Activated CD4-positive, alpha-beta memory T cell treated with anti-CD3 and anti-CD28 coated beads, Interleukin-2, amount 10 ng/mL, durations not matched to agents 7 days and 5 days (primary cell): ENCODE measurements around the gene LPP. TPM values are rescaled to one million over a fixed set of nuclear protein-coding genes. Genes with fewer than 3 reads are reported as not detected.

ENCODE experiments used
- CTCF ChIA-PET: fragments of 350-600 bp; sonication (Branson Sonifier 250); formaldehyde crosslinking; loops from one replicate; lab custom pipeline; 2021; ENCODE audit warnings: antibody characterized with exemption, inconsistent platforms; lab: Charles Lee
- POLR2A ChIA-PET: fragments of 350-600 bp; sonication (Branson Sonifier 250); formaldehyde crosslinking; loops from one replicate; lab custom pipeline; 2021; ENCODE audit warnings: antibody characterized with exemption; lab: Charles Lee
- DNase-seq: peaks from one replicate; pipeline ENCODE4 v3.0.0-alpha.2; 2020
- H3K27ac Mint-ChIP-seq: one replicate; pipeline ENCODE4 v1.8.0; 2021; ENCODE audit warnings: mild to moderate bottlenecking, mixed read lengths
- H3K27me3 Mint-ChIP-seq: one replicate; pipeline ENCODE4 v1.8.0; 2021; ENCODE audit warnings: mixed read lengths
- H3K36me3 Mint-ChIP-seq: one replicate; pipeline ENCODE4 v1.8.0; 2021; ENCODE audit warnings: low read depth, mixed read lengths
- H3K4me1 Mint-ChIP-seq: one replicate; pipeline ENCODE4 v1.8.0; 2021; ENCODE audit warnings: mixed read lengths
- H3K4me3 Mint-ChIP-seq: one replicate; pipeline ENCODE4 v1.8.0; 2021; ENCODE audit warnings: mild to moderate bottlenecking, mixed read lengths
- H3K9me3 Mint-ChIP-seq: one replicate; pipeline ENCODE4 v1.8.0; 2021; ENCODE audit warnings: mixed read lengths
- total RNA-seq, 2 experiments: library from RNA; stranded (reverse); gene quantifications; one replicate each; pipeline ENCODE4 v1.2.3, GENCODE V29; 2021

Gene LPP
- total RNA-seq, 2 experiments from 2014 or later, result 51.4 to 52.4 TPM

GRCh38 chr3:188577539-188577938, 423.6 kb downstream of the LPP start:
- ChIA-PET CTCF (no interaction called here), POLR2A (no interaction called here)
- no peak for DNase-seq
- Mint-ChIP-seq H3K4me1 (no peaks in the 10 kb centered on the region), H3K36me3 (no peaks in the 10 kb centered on the region), H3K9me3 (no peaks in the 10 kb centered on the region), H3K27ac (no peak overlapping the region), H3K27me3 (no peaks in the 10 kb centered on the region), H3K4me3 (no peak overlapping the region)

- H3K4me3 Mint-ChIP-seq, result no peak overlapping the region
Observed at GRCh38 chr3:188578576-188579363, 424.8 kb downstream of the LPP start.

GRCh38 chr3:188580223-188580622, 426.3 kb downstream of the LPP start:
- ChIA-PET POLR2A (no interaction called here), CTCF (no interaction called here)
- Mint-ChIP-seq H3K4me3 (no peak overlapping the region), H3K4me1 (peaks cover 8% of the 10 kb centered on the region), H3K27me3 (no peaks in the 10 kb centered on the region), H3K36me3 (no peaks in the 10 kb centered on the region), H3K27ac (no peak overlapping the region), H3K9me3 (no peaks in the 10 kb centered on the region)
- DNase-seq, result no peak

More at GRCh38 chr3:188578576-188579363, 424.8 kb downstream of the LPP start:
- no peak for DNase-seq
- ChIA-PET POLR2A (no interaction called here), CTCF (no interaction called here)
- Mint-ChIP-seq H3K4me1 (no peaks in the 10 kb centered on the region), H3K9me3 (no peaks in the 10 kb centered on the region), H3K27me3 (no peaks in the 10 kb centered on the region), H3K36me3 (no peaks in the 10 kb centered on the region), H3K27ac (no peak overlapping the region)

GRCh38 chr3:188580659-188581058, 426.7 kb downstream of the LPP start:
- ChIA-PET POLR2A (no interaction called here), CTCF (no interaction called here)
- Mint-ChIP-seq H3K36me3 (no peaks in the 10 kb centered on the region), H3K27ac (no peak overlapping the region), H3K27me3 (no peaks in the 10 kb centered on the region), H3K4me3 (no peak overlapping the region), H3K4me1 (peaks cover 10% of the 10 kb centered on the region), H3K9me3 (no peaks in the 10 kb centered on the region)
- no peak for DNase-seq

- Mint-ChIP-seq H3K4me3 (no peak overlapping the region), H3K27me3 (no peaks in the 10 kb centered on the region), H3K4me1 (peaks cover 10% of the 10 kb centered on the region), H3K27ac (no peak overlapping the region), H3K36me3 (no peaks in the 10 kb centered on the region), H3K9me3 (no peaks in the 10 kb centered on the region)
- DNase-seq, result no peak
- POLR2A ChIA-PET, result no interaction called here
- CTCF ChIA-PET, result no interaction called here
Observed at GRCh38 chr3:188581365-188581764, 427.4 kb downstream of the LPP start.

DNA sequence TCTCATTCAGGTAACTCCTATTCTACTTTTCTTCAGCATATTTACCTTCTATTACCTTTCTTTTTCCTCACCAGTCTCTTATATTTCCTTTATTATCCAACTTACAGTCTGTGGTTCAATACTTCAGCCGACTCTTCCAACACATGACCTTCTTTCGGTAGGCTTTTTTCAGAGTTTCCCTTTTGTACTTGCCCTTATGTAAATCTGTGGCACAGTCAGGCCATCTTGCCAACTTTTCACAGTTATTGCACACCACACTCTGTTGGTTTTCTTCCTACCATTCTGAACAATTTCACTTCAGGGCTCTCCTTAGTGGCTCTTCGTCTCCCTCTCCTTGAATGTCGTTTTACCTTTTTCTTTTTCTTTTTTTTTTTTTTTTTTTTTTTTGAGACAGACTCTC, 427.8 kb downstream of the LPP start:
- POLR2A ChIA-PET, result no interaction called here
- Mint-ChIP-seq H3K27ac (no peak overlapping the region), H3K36me3 (no peaks in the 10 kb centered on the region), H3K27me3 (no peaks in the 10 kb centered on the region), H3K4me3 (no peak overlapping the region), H3K4me1 (peaks cover 10% of the 10 kb centered on the region), H3K9me3 (no peaks in the 10 kb centered on the region)
- CTCF ChIA-PET, result no interaction called here
- no peak for DNase-seq

DNA sequence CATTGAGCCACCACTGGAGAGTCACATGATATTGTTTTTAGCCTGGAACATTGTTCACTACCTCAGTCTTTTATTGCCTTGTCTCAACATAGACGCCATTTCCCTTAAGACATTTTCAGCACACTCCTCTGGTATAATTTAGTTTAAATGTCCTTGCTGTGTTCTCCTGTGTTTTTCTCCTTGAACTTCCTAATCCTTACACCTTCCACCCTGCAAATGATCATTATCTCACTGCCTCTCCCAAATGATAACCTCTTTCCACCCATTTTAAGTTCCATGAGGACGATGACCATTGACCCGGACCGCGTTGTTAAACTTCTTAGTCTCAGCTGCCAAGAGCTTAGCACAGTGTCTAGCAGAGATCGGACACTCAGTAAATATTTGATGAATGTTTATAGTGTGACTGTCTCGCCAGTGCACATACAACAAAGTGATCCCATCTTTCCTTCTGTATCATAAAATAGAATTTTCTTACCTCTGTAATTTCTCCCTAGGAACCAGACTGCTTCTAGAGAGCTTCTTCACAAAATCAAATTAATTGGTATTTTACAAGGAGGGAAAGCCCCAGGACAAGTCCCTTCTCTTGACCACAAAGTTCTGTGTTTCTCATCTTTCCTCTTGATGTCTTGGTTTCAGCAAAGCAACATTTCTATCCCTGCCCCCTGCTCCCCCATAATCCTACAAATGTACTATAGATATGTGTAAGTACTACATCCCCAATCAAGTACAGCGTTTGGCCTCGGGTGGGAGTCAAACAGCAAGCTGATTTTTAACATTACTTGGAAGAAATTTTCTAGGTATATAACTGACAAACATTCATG, 429.6 kb downstream of the LPP start:
- no peaks in the 10 kb centered on the region for H3K27me3 Mint-ChIP-seq
- no peaks in the 10 kb centered on the region for H3K9me3 Mint-ChIP-seq
- no peak for DNase-seq
- CTCF ChIA-PET, result interaction anchor here (0.7 to 1.2 kb wide), 2 partner anchors 843 to 845 kb away, joined by 3 to 4 read pairs; no protein-coding TSS in a partner anchor
- no peak overlapping the region for H3K27ac Mint-ChIP-seq
- no peak overlapping the region for H3K4me3 Mint-ChIP-seq
- H3K36me3 Mint-ChIP-seq, result no peaks in the 10 kb centered on the region
- peaks cover 10% of the 10 kb centered on the region for H3K4me1 Mint-ChIP-seq
- POLR2A ChIA-PET, result no interaction called here

- Mint-ChIP-seq H3K27me3 (no peaks in the 10 kb centered on the region), H3K4me3 (peak overlapping the region; percentile 8), H3K9me3 (no peaks in the 10 kb centered on the region), H3K4me1 (peaks cover 10% of the 10 kb centered on the region), H3K36me3 (no peaks in the 10 kb centered on the region), H3K27ac (no peak overlapping the region)
- POLR2A ChIA-PET, result no interaction called here
- DNase-seq, result no peak
- CTCF ChIA-PET, result interaction anchor here (0.7 to 1.2 kb wide), 2 partner anchors 844 to 845 kb away, joined by 3 to 4 read pairs; no protein-coding TSS in a partner anchor
Observed at GRCh38 chr3:188584162-188584529, 430.2 kb downstream of the LPP start.

DNA sequence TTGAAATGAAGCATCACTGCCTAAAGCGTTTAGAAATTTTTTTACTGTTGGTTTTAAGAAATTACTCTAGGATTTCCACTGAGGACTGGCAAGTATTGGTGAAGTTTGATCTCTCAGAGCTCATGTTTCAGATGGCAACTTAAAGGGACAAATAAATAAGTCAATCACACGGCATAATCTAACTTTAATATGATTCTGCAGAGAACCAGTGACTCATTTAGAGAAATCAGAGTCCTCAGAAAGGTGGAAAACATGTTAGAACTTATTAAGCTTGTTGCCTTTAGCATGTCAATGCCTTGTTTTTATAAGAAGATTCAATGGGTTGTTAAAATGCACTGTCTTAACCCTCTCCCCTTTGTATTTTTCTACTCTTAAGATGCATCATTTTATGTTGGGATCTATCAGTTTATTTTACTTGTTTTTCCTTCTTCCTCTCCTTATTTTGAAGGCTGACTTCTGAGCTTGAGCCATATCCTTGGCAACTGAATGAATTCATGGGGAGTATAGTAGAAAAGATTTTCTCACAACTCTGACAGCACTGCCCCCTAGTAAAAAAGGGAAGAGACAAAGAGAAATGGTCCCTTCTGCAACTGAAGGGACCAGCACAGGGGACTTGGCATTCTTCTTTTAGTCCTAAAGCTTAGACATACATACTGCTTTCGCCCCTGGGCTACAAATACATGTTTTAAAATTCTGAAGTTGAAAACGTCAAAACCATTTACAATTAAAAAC, 431.2 kb downstream of the LPP start:
- Mint-ChIP-seq H3K9me3 (no peaks in the 10 kb centered on the region), H3K4me3 (no peak overlapping the region), H3K27me3 (no peaks in the 10 kb centered on the region), H3K36me3 (no peaks in the 10 kb centered on the region), H3K4me1 (peaks cover 10% of the 10 kb centered on the region), H3K27ac (peak overlapping the region; percentile 22)
- no peak for DNase-seq
- CTCF ChIA-PET, result interaction anchor here (1.4 kb wide), 1 partner anchor 9 kb away, joined by 3 read pairs; no protein-coding TSS in a partner anchor
- POLR2A ChIA-PET, result no interaction called here

- POLR2A ChIA-PET, result no interaction called here
- DNase-seq, result no peak
- H3K27me3 Mint-ChIP-seq, result no peaks in the 10 kb centered on the region
- no peak overlapping the region for H3K4me3 Mint-ChIP-seq
- H3K27ac Mint-ChIP-seq, result no peak overlapping the region
- CTCF ChIA-PET, result interaction anchor here (0.8 to 0.9 kb wide), 2 partner anchors 161 to 851 kb away, joined by 3 to 4 read pairs; no protein-coding TSS in a partner anchor
- peaks cover 10% of the 10 kb centered on the region for H3K4me1 Mint-ChIP-seq
- H3K9me3 Mint-ChIP-seq, result no peaks in the 10 kb centered on the region
- no peaks in the 10 kb centered on the region for H3K36me3 Mint-ChIP-seq
Observed at GRCh38 chr3:188589071-188589470, 435.1 kb downstream of the LPP start.

DNA sequence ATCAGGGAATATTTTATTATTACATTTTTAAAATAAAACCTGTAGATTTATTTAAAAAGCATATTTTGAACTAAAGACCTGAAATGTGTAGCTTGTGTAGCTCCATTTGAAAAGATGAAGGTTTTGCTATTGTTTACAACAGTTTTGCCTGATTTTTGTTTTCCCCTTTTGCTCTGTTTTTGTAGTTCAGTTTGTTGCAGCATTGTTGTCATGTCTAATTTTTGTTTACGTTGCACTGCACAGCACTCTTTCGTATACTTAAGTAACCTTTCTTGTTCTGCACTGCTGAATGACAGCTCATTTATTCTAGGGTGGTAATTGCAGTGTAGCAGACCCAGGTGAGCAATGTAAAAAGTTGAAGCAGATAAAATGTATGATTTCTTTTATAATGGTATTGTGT, 435.8 kb downstream of the LPP start:
- DNase-seq, result no peak
- POLR2A ChIA-PET, result no interaction called here
- CTCF ChIA-PET, result interaction anchor here (0.8 to 0.9 kb wide), 2 partner anchors 160 to 851 kb away, joined by 3 to 4 read pairs; no protein-coding TSS in a partner anchor
- Mint-ChIP-seq H3K27me3 (no peaks in the 10 kb centered on the region), H3K9me3 (no peaks in the 10 kb centered on the region), H3K27ac (no peak overlapping the region), H3K4me1 (peaks cover 6% of the 10 kb centered on the region), H3K36me3 (no peaks in the 10 kb centered on the region), H3K4me3 (no peak overlapping the region)

DNA sequence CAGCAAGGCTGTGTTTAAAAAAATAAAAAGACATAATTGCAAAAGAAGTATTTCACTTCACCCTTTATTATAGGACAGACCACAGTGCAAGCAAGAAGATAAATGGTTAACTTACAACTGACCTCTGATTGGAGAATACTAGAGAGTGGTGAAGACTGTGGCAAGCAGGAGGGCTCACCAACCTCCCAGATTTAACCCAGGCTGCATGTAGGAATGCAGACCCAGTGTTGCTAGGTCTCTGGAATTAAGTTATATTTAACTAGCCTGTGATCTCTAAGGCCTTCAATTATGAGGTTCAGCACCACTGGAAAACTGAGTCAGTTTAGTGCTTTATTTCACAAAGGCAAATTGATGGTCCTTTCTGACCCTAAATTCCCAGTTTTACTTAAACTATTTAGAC, 436.6 kb downstream of the LPP start:
- DNase-seq, result no peak
- Mint-ChIP-seq H3K27me3 (no peaks in the 10 kb centered on the region), H3K9me3 (no peaks in the 10 kb centered on the region), H3K36me3 (no peaks in the 10 kb centered on the region), H3K4me1 (no peaks in the 10 kb centered on the region), H3K27ac (no peak overlapping the region), H3K4me3 (no peak overlapping the region)
- CTCF ChIA-PET, result no interaction called here
- POLR2A ChIA-PET, result no interaction called here

GRCh38 chr3:188594139-188594538, 440.2 kb downstream of the LPP start:
- Mint-ChIP-seq H3K27me3 (no peaks in the 10 kb centered on the region), H3K9me3 (no peaks in the 10 kb centered on the region), H3K27ac (no peak overlapping the region), H3K4me3 (no peak overlapping the region), H3K36me3 (no peaks in the 10 kb centered on the region), H3K4me1 (no peaks in the 10 kb centered on the region)
- no peak for DNase-seq
- ChIA-PET POLR2A (no interaction called here), CTCF (interaction anchor here (0.8 to 1.8 kb wide), 3 partner anchors 9 to 854 kb away, joined by 3 to 4 read pairs (median 3); no protein-coding TSS in a partner anchor)
